HepG2 (cell line): ENCODE data around the gene ZBTB32. TPM values are rescaled to one million over a fixed set of nuclear protein-coding genes. Genes with fewer than 3 reads are reported as not detected.
A peak's percentile ranks its signal among the peaks of the same experiment; 100 is the strongest.

ENCODE experiments used
- KLF6 ChIP-seq: IDR thresholded peaks from 2 replicates; pipeline ENCODE4 v1.8.0; 2016; ENCODE audit warnings: missing biosample characterization, missing genetic modification reagents
- LCORL ChIP-seq, 2 experiments: fragments of 450-650 bp in 1 of 2; sonication (generic) in 1 of 2; formaldehyde crosslinking in 1 of 2; IDR thresholded peaks; 2 replicates each; pipeline versions ENCODE4 v1.5.0 to v1.6.1; 2017 to 2020; ENCODE audit warnings: antibody characterized with exemption in 1 of 2, missing genetic modification reagents in 1 of 2
- MEIS1 ChIP-seq: sonication (generic); formaldehyde crosslinking; IDR thresholded peaks from 2 replicates; pipeline ENCODE4 v1.9.0; 2021; ENCODE audit warnings: mild to moderate bottlenecking, missing genetic modification reagents, moderate library complexity, borderline replicate concordance
- MTA1 ChIP-seq: sonication (generic); formaldehyde crosslinking; IDR thresholded peaks from 2 replicates; pipeline ENCODE4 v1.4.0; 2020; ENCODE audit warnings: missing genetic modification reagents, mild to moderate bottlenecking, borderline replicate concordance
- PLRG1 ChIP-seq: fragments of 450-650 bp; conservative IDR thresholded peaks from 2 replicates; pipeline ENCODE4 v1.6.1; 2016
- POLR2G ChIP-seq: fragments of 200-400 bp; formaldehyde crosslinking; IDR thresholded peaks from 2 replicates; pipeline ENCODE4 v1.6.1; 2018; ENCODE audit warnings: mild to moderate bottlenecking, low read depth, low read length, moderate library complexity
- TEAD2 ChIP-seq: sonication (generic); formaldehyde crosslinking; IDR thresholded peaks from 2 replicates; pipeline ENCODE4 v1.9.0; 2021; ENCODE audit warnings: missing genetic modification reagents
- THAP11 ChIP-seq: IDR thresholded peaks from 2 replicates; pipeline ENCODE4 v1.6.1; 2016; ENCODE audit warnings: missing biosample characterization, missing genetic modification reagents
- ZBTB10 ChIP-seq: sonication (generic); formaldehyde crosslinking; IDR thresholded peaks from 2 replicates; pipeline ENCODE4 v1.4.0; 2020; ENCODE audit warnings: missing genetic modification reagents, borderline replicate concordance
- ZBTB38 ChIP-seq: sonication (generic); formaldehyde crosslinking; IDR thresholded peaks from 2 replicates; pipeline ENCODE4 v1.5.1; 2020; ENCODE audit warnings: mild to moderate bottlenecking, missing genetic modification reagents
- ZFX ChIP-seq: sonication (generic); formaldehyde crosslinking; IDR thresholded peaks from 2 replicates; pipeline ENCODE4 v1.4.0; 2020; ENCODE audit warnings: mild to moderate bottlenecking, low read depth, missing genetic modification reagents, moderate library complexity
- ZKSCAN5 ChIP-seq: sonication (generic); formaldehyde crosslinking; IDR thresholded peaks from 2 replicates; pipeline ENCODE4 v1.5.1; 2020; ENCODE audit warnings: mild to moderate bottlenecking, missing genetic modification reagents
- ZNF138 ChIP-seq: sonication (generic); formaldehyde crosslinking; IDR thresholded peaks from 2 replicates; pipeline ENCODE4 v1.5.0; 2020; ENCODE audit warnings: mild to moderate bottlenecking, low read depth, missing genetic modification reagents
- ZNF292 ChIP-seq: sonication (generic); formaldehyde crosslinking; IDR thresholded peaks from 2 replicates; pipeline ENCODE4 v1.8.1; 2022; ENCODE audit warnings: mild to moderate bottlenecking, low read depth, missing genetic modification reagents, borderline replicate concordance
- ZNF331 ChIP-seq: sonication (generic); formaldehyde crosslinking; IDR thresholded peaks from 2 replicates; pipeline ENCODE4 v1.4.0; 2020; ENCODE audit warnings: missing genetic modification reagents
- ZNF574 ChIP-seq: sonication (generic); formaldehyde crosslinking; IDR thresholded peaks from 2 replicates; pipeline ENCODE4 v1.4.0; 2020; ENCODE audit warnings: missing genetic modification reagents
- ZNF775 ChIP-seq: sonication (generic); formaldehyde crosslinking; IDR thresholded peaks from 2 replicates; pipeline ENCODE4 v1.4.0; 2020; ENCODE audit warnings: missing genetic modification reagents, mild to moderate bottlenecking, moderate library complexity, borderline replicate concordance
- ZSCAN25 ChIP-seq: sonication (generic); formaldehyde crosslinking; IDR thresholded peaks from 2 replicates; pipeline ENCODE4 v1.8.0; 2022; ENCODE audit warnings: mild to moderate bottlenecking, missing genetic modification reagents
- polyA plus RNA-seq, 8 experiments: library from polyadenylated mRNA; depleted of rRNA in 3 of 8; stranded (reverse) in 7 of 8; unstranded in 1 of 8; fragments of >200 nt; fragmentation: Illumina TruSeq in 4 of 8; extraction: Trizol in 4 of 8; gene quantifications; 2 replicates each; pipeline versions ENCODE4 v1.2.1 to v1.2.3, GENCODE V29; 2011 to 2016; ENCODE audit warnings: low read depth in 4 of 8, missing spikeins in 1 of 8, mixed read lengths in 1 of 8; ENCODE audit not compliant: insufficient read depth in 1 of 8
- total RNA-seq, 5 experiments: library from RNA; depleted of rRNA; stranded (reverse); fragments of >200 nt; fragmentation: Illumina TruSeq; extraction: Trizol; gene quantifications; 2 replicates each; pipeline ENCODE4 v1.2.3, GENCODE V29; 2016; ENCODE audit warnings: low read depth in 1 of 5
- TF ChIP-seq, protein P1 (sequence below): sonication (generic); formaldehyde crosslinking; IDR thresholded peaks from 2 replicates; pipeline ENCODE4 v1.4.0; 2020; ENCODE audit warnings: missing genetic modification reagents, borderline replicate concordance
- TF ChIP-seq, protein P2 (sequence below): sonication (generic); formaldehyde crosslinking; IDR thresholded peaks from 2 replicates; pipeline ENCODE4 v1.5.0; 2020; ENCODE audit warnings: missing genetic modification reagents, mild to moderate bottlenecking, borderline replicate concordance

The ZBTB32 gene
- total and polyA plus RNA-seq, 2 of the 13 experiments (the other 11 are each of a cell fraction or from before 2014, with no cell fraction given): not detected

- TF ChIP-seq ZNF574 (0 out of 2 replicates have a peak, but pooled peaks have one; percentile 13), PLRG1 (no peak), ZNF775 (CRISPR knock-in tag) (no peak), ZBTB10 (CRISPR knock-in tag) (no peak), KLF6 (CRISPR knock-in tag) (no peak), ZFX (CRISPR knock-in tag) (peak; percentile 76), LCORL (IDR thresholded peaks at IDR 0.05) (no peak), LCORL (CRISPR knock-in tag; IDR thresholded peaks at IDR 0.05) (no peak), ZBTB38 (CRISPR knock-in tag) (peak; percentile 31; the same call in 1 of the 2 replicates), MTA1 (CRISPR knock-in tag) (0 out of 2 replicates have a peak, but pooled peaks have one; percentile 37), MEIS1 (peak; percentile 36; the same call in 1 of the 2 replicates), ZSCAN25 (CRISPR knock-in tag) (peak; percentile 79; the same call in 1 of the 2 replicates), ZKSCAN5 (CRISPR knock-in tag) (0 out of 2 replicates have a peak, but pooled peaks have one; percentile 17), ZNF331 (no peak), ZNF292 (0 out of 2 replicates have a peak, but pooled peaks have one; percentile 33), THAP11 (no peak), TEAD2 (no peak), POLR2G (0 out of 2 replicates have a peak, but pooled peaks have one; percentile 25), ZNF138 (CRISPR knock-in tag) (no peak)
- TF ChIP-seq, protein P1, sequence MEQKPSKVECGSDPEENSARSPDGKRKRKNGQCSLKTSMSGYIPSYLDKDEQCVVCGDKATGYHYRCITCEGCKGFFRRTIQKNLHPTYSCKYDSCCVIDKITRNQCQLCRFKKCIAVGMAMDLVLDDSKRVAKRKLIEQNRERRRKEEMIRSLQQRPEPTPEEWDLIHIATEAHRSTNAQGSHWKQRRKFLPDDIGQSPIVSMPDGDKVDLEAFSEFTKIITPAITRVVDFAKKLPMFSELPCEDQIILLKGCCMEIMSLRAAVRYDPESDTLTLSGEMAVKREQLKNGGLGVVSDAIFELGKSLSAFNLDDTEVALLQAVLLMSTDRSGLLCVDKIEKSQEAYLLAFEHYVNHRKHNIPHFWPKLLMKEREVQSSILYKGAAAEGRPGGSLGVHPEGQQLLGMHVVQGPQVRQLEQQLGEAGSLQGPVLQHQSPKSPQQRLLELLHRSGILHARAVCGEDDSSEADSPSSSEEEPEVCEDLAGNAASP (CRISPR knock-in tag): no peak
- TF ChIP-seq, protein P2, sequence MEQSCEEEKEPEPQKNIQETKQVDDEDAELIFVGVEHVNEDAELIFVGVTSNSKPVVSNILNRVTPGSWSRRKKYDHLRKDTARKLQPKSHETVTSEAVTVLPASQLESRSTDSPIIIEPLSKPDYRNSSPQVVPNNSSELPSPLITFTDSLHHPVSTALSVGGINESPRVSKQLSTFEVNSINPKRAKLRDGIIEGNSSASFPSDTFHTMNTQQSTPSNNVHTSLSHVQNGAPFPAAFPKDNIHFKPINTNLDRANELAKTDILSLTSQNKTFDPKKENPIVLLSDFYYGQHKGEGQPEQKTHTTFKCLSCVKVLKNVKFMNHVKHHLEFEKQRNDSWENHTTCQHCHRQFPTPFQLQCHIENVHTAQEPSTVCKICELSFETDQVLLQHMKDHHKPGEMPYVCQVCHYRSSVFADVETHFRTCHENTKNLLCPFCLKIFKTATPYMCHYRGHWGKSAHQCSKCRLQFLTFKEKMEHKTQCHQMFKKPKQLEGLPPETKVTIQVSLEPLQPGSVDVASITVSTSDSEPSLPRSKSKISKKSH: 0 out of 2 replicates have a peak, but pooled peaks have one; percentile 16
These were observed 31.1 kb upstream of the ZBTB32 start (continued) for GRCh38 chr19:35673121-35673804.
